Thyroid gland (tissue), 4 donors: ENCODE measurements around the gene B3GNT7.

Source experiments
- CTCF ChIP-seq, 6 experiments: fragments of 200-600 bp in 3 of 6; fragments of 450-650 bp in 3 of 6; sonication (generic) in 3 of 6; IDR thresholded peaks; one replicate each; pipeline ENCODE4 v1.5.1; 2016 to 2019; ENCODE audit warnings: antibody characterized with exemption in 6 of 6, mild to moderate bottlenecking in 2 of 6, inconsistent platforms in 1 of 6, moderate library complexity in 1 of 6
- POLR2A ChIP-seq, 2 donors: fragments of 450-650 bp; IDR thresholded peaks; one replicate each; pipeline ENCODE4 v1.6.1; 2017; ENCODE audit warnings: antibody characterized with exemption in 2 of 2, mild to moderate bottlenecking in 2 of 2, moderate library complexity in 1 of 2

DNA sequence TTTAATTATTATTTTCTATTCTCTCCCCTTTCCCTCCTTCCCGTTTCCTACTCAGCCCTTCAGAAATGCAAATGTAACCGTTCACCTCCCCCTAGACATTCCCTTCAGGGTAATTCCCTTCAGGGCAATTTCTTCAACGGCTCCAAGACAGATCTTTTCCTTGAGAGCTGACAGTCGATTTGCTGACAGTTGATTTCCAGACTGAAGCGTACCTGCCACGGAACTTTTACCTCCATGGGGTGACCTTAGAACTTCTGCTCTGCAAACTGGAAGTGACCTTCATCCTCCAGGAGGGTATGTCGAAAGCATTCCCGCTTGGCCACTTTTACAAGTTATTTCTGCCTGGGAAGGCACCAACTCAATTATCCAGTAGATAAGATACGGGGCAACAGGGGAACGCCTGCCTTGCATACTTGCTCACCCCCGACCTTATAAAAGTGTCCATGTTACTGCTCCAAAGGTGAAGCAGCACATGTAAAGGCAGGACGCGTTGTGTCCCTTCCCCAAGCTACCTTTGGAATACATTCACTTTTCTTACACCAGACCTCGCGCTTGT, 18.5 kb downstream of the B3GNT7 start:
- TF ChIP-seq POLR2A (IDR thresholded peaks at IDR 0.05) (no peak), CTCF (IDR thresholded peaks at IDR 0.05) (no peak)
